Activated naive CD8-positive, alpha-beta T cell treated with anti-CD3 and anti-CD28 coated beads, Interleukin-2, amount 50 U/mL, for 24 hours (primary cell): ENCODE results near the gene JMJD8.

ENCODE experiments used
- ATAC-seq: fragments of 150-1000 bp; cut with Tn5 transposase; one replicate; pipeline ENCODE4 v1.10.0; 2021
- DNase-seq: peaks from one replicate; pipeline ENCODE4 v3.0.0; 2021
- H3K27ac Mint-ChIP-seq: one replicate; pipeline ENCODE4 v1.8.0; 2021; ENCODE audit warnings: mild to moderate bottlenecking, mixed read lengths
- H3K27me3 Mint-ChIP-seq: one replicate; pipeline ENCODE4 v1.8.0; 2021; ENCODE audit warnings: mixed read lengths
- H3K36me3 Mint-ChIP-seq: one replicate; pipeline ENCODE4 v1.8.0; 2021; ENCODE audit warnings: low read depth, mixed read lengths
- H3K4me1 Mint-ChIP-seq: one replicate; pipeline ENCODE4 v1.8.0; 2021; ENCODE audit warnings: mixed read lengths
- H3K4me3 Mint-ChIP-seq: one replicate; pipeline ENCODE4 v1.8.0; 2021; ENCODE audit warnings: mild to moderate bottlenecking, moderate library complexity, mixed read lengths
- H3K9me3 Mint-ChIP-seq: one replicate; pipeline ENCODE4 v1.8.0; 2021; ENCODE audit warnings: mixed read lengths

JMJD8 gene

DNA sequence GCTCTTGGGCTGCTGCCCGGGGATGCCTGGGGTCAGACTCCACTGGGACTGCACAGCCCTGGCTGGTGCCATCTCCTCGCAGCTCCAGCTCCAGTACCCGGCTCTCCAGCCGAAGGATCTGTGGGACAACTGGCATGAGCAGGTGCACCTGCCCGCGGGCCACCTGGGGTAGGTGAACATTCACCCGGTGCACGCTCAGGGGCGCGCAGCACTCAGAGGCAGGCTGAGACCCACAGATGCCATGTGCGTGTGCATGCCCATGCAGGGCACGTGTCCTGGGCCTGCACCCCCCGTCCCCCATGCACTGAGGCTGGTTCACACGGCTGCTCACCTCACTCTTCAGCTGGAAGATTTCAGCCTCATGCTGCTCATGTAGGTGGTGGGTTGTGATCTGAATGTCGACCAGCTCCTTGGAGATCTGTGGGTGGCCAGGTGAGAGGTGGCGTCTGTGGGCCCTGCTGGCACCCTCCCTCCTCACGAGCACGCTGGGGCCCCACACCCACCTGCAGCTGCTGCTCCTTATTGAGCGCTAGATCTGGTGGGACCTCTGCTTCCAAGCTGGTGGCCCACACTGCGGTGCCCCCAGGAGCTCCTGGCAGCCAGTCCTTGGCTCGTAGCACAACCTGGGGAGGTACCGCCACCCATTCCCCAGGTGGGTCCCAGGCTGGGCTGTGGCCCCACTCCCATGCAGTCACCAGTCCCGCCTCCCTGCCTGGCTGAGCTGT, 41.5 kb upstream of the JMJD8 start:
- Mint-ChIP-seq H3K4me3 (peak overlapping the region; percentile 45), H3K27me3 (no peaks in the 10 kb centered on the region), H3K27ac (no peak overlapping the region), H3K36me3 (no peaks in the 10 kb centered on the region), H3K4me1 (peaks cover 4% of the 10 kb centered on the region), H3K9me3 (no peaks in the 10 kb centered on the region)
- ATAC-seq (no peak), DNase-seq (no peak)

DNA sequence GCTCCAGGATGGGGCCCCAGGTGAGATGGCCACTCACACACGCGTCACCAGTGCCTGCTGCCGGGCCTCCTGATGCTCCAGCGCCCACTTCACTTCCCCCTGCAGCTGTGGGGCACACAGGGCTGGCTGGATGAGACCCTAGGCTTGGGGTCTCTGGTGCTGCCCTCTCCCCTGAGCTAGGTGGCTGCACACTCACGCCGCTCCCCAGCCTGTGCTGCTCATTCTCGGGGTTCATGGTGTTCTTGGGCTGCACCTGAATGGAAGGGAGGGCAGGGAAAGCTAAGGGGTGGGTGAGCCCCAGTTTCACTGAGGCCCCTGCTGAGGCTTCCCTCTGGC, 40.9 kb upstream of the JMJD8 start:
- DNase-seq, result no peak
- Mint-ChIP-seq H3K36me3 (no peaks in the 10 kb centered on the region), H3K9me3 (no peaks in the 10 kb centered on the region), H3K27me3 (no peaks in the 10 kb centered on the region), H3K4me3 (no peak overlapping the region), H3K27ac (no peak overlapping the region), H3K4me1 (peaks cover 7% of the 10 kb centered on the region)
- ATAC-seq, result no peak

DNA sequence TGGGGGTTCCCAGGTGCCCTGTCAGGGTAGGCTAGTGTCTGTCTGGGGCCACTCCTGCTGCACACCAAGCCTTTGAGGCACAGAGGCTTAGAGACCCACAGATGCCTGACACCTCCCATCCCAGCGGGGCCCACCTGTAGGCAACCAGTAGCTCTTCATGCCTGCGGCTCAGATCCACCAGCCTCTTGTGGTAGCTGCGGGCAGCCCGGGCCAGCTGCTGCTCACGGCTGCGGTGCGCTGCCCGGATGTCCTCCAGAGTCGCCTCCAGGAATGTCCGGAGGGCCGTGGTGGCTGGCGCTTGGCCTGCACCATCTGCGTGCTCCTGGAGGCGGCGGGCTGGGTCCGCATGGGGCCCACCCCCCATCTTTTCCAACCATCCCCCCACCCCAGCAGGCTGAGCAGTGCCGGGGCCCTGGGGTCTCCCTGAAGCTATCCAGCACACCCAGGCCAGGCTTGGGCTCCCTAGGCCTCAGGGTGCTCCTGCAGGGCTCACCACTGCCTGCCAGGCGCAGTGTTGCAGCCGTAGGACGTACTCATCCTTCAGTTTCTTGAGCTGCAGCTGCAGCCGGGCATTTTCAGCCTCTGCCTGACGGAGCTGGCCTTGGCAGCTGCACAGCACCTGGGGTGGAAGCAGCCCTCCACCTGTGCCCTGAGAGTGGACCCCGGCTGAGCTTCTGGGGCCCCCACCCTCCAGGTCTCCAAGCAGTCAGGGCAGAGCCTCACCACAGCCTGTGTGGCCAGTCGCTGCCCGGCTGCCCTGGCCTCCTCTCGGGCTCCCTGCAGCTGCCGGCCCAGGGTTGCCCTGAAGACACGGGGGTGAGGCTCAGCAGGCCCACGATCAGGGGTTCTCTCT, 40.3 kb upstream of the JMJD8 start:
- DNase-seq (no peak), ATAC-seq (no peak)
- H3K4me3 Mint-ChIP-seq, result no peak overlapping the region
- H3K36me3 Mint-ChIP-seq, result no peaks in the 10 kb centered on the region
- no peak overlapping the region for H3K27ac Mint-ChIP-seq
- H3K9me3 Mint-ChIP-seq, result no peaks in the 10 kb centered on the region
- H3K27me3 Mint-ChIP-seq, result no peaks in the 10 kb centered on the region
- H3K4me1 Mint-ChIP-seq, result peaks cover 11% of the 10 kb centered on the region

DNA sequence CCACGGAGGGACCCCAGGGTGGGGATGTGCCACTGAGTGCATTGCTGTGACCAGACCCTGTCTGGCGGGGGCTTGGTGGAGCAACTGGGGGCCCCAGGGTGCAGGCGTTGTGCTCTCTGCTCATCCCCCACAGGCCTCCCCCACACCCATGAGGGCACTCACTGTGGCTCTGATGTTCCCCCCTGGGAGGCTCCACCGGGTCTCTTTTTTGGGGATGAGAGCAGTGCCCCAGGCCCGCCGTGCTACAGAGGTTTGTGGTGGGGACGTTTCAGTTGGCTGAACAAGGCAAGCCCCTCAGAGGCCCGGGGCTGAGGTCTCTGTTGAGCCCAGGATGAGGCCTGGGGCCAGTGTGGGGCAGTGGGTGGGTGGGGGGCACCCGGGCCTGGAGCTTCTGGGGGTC, 39.6 kb upstream of the JMJD8 start:
- Mint-ChIP-seq H3K27me3 (no peaks in the 10 kb centered on the region), H3K4me3 (no peak overlapping the region)
- no peak for ATAC-seq

DNA sequence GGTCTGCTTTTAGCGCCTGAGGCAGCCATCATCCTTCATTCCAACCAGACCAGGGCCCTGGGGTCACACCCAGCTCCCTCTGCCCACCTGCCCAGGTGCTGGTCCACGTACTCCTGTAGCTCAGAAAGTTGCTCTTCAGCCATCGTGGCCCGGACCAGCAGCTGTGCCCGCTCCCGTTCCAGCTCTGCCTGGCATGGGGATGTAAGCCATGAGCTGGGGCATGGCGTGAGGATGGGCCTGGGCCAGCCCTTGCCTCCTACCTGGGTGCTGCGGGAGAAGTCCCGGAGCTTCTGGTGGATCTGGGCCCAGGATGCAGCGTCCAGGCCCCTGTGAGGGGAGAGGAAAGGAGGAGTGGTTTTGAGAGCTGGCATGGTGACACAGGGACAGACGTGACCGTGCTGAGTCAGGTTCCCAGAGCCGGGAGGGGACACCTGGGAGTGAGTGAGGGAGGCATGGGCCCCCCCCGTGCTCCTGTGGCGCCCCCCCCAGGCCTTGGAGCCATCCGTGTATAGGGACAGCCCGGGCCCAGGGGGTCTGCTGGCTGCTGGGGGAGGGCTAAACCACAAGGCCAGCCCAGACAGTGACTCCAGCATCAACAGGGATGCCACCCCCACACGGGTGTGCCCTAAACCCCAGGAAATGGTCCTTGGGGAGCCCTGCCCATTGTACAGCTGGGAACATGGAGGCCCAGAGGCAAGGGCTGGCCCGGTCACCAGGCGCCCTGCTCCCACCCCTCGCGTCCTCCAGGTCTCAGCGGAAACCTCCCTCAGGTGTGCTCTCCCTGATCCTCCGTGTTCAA, 38.9 kb upstream of the JMJD8 start:
- peaks cover 19% of the 10 kb centered on the region for H3K4me1 Mint-ChIP-seq
- H3K4me3 Mint-ChIP-seq, result peak overlapping the region; percentile 74
- no peaks in the 10 kb centered on the region for H3K9me3 Mint-ChIP-seq
- no peak overlapping the region for H3K27ac Mint-ChIP-seq
- no peaks in the 10 kb centered on the region for H3K36me3 Mint-ChIP-seq
- H3K27me3 Mint-ChIP-seq, result no peaks in the 10 kb centered on the region
- ATAC-seq (no peak), DNase-seq (no peak)

More for the DNA sequence above, 39.6 kb upstream of the JMJD8 start:
- Mint-ChIP-seq H3K9me3 (no peaks in the 10 kb centered on the region), H3K27ac (no peak overlapping the region), H3K36me3 (no peaks in the 10 kb centered on the region), H3K4me1 (peaks cover 18% of the 10 kb centered on the region)
- DNase-seq, result no peak

DNA sequence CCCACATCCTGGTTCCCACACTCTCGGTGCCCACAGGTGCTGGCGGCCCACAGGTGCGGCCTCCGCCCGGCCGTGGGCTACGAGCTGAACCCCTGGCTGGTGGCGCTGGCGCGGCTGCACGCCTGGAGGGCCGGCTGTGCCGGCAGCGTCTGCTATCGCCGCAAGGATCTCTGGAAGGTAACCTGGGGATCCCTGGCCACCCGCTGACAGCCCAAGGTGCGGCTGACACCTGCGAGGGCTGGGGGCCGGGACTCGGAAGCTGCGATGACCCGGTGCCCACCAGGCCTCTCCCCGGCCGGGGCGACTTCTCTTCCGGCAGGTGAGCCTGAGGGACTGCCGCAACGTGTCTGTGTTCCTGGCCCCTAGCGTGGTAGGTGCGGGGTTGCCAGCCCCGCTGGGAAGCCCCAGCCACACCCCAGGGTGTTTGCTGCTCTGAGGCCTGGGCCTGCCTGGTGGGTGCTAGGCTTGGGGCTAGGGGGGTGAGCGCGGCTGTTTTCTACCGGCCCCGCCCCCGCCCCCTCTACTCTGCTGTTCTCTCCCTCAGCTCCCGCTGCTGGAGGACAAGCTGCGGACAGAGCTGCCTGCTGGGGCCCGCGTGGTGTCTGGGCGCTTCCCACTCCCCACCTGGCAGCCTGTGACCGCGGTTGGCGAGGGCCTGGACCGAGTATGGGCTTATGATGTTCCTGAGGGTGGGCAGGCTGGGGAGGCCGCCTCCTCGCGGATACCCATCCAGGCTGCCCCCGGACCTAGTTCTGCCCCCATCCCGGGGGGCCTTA, 37.8 kb upstream of the JMJD8 start:
- no peaks in the 10 kb centered on the region for H3K9me3 Mint-ChIP-seq
- H3K27me3 Mint-ChIP-seq, result no peaks in the 10 kb centered on the region
- no peak overlapping the region for H3K27ac Mint-ChIP-seq
- H3K4me3 Mint-ChIP-seq, result peak overlapping the region; percentile 74
- ATAC-seq, result no peak
- no peak for DNase-seq
- peaks cover 19% of the 10 kb centered on the region for H3K4me1 Mint-ChIP-seq
- no peaks in the 10 kb centered on the region for H3K36me3 Mint-ChIP-seq

DNA sequence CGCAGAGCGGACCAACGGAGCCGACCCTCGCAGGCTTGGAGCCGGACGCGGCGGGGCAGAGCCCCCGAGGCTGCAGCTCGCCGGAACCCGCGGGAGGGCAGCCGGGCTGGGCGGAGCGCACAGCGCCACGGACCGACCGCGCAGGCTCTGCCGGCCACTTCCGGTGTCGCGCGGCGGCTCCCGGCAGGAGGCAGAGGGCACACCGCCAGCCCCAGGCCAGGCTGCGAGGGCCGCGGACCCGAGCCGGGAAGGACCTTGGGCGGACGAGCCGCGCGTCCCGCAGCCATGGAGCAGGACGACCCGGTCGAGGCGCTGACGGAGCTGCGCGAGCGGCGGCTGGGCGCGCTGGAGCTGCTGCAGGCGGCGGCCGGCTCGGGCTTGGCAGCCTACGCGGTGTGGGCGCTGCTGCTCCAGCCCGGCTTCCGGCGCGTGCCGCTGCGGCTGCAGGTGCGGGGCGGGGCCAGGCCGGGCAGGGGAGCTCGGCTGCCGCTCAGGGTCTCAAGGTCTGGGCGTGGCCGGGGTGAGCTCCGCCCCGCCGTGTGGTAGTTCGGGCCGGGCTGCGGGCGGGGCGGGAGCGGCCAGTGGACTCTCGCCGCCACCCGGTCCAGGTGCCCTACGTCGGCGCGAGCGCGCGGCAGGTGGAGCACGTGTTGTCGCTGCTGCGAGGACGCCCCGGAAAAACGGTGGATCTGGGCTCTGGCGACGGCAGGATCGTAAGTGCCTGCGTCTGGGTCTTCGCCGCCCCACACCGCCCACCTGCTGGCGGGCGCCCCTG, 37.0 kb upstream of the JMJD8 start, which contains the start of gene ANTKMT:
Gene ANTKMT, plus strand, starts transcription at position 157 of the 775 bp plus-strand sequence. Its CDS starts 129 bp downstream, at position 286.
- peak within 1 kb of the TSS; percentile 85 for H3K4me3 Mint-ChIP-seq
- no peaks in the 10 kb centered on the region for H3K9me3 Mint-ChIP-seq
- ATAC-seq (peak; percentile 64), DNase-seq (peak; percentile 84)
- peak within 1 kb of the TSS; percentile 84 for H3K27ac Mint-ChIP-seq
- H3K4me1 Mint-ChIP-seq, result peaks cover 23% of the 10 kb centered on the region
- H3K27me3 Mint-ChIP-seq, result no peaks in the 10 kb centered on the region
- no peaks in the 10 kb centered on the region for H3K36me3 Mint-ChIP-seq

DNA sequence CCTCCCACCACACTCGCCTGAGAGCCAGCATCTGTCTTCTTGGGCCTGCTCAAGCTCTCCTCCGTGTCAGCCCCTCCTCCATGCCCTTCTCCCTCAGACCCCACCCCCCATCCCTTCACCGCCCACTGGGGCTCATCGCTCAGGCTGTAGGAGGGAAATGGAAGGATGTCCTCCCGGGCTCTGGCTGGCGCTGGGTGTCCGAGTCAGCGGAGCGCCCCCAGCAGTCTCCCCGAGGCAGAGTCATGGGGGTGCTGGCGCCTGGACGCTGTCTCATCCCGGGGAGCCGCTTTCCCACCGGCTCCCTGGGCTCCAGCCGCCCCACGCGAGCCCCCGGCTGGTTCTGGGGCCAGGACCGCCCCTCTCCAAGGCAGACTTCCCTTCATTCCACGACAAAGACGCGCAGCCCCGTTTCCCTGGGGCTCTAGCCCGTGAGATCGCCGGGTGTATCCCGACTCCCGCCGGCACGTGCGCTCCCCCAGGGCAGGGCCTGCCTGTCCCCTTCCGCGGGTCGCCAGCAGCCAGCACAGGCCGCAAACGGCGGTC, 36.4 kb upstream of the JMJD8 start:
- H3K4me3 Mint-ChIP-seq, result peak overlapping the region; percentile 85
- no peaks in the 10 kb centered on the region for H3K9me3 Mint-ChIP-seq
- H3K27me3 Mint-ChIP-seq, result no peaks in the 10 kb centered on the region
- DNase-seq (peak; percentile 71), ATAC-seq (peak; percentile 48)
- H3K36me3 Mint-ChIP-seq, result no peaks in the 10 kb centered on the region
- H3K27ac Mint-ChIP-seq, result peak overlapping the region; percentile 84
- H3K4me1 Mint-ChIP-seq, result peaks cover 23% of the 10 kb centered on the region

DNA sequence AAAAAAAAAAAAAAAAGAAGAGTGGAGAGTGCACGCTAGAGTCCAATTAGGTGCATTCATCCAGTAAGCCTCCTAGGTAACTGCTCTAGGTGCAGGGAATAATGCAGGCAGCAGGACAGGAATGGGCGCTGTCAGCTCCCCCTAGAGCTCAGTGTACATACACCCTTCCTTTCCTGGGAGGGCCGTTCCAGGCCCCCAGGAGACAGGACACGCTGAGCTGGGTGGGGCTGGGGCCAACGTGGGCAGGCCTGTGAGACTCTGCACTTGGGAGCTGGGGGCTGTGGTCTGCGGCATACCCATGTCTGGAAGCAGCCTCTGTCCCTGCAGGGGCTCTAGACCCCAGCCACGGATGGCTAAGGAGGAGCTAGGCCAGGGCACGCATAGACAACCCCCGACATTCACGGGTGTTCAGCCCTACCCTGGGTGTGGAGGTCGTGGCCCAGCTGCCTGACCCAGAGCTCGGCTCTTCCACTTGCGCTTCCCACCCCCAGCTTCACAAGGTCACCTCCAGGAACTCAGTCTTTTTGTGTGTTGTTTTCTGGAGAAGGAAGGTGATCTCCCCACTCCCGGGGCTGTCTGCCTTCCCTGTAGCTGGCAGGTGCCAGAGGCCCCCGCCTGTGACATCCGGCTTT, 35.8 kb upstream of the JMJD8 start:
- peaks cover 23% of the 10 kb centered on the region for H3K4me1 Mint-ChIP-seq
- no peak for DNase-seq
- no peaks in the 10 kb centered on the region for H3K27me3 Mint-ChIP-seq
- no peak for ATAC-seq
- peak overlapping the region; percentile 84 for H3K27ac Mint-ChIP-seq
- H3K36me3 Mint-ChIP-seq, result no peaks in the 10 kb centered on the region
- H3K9me3 Mint-ChIP-seq, result no peaks in the 10 kb centered on the region
- H3K4me3 Mint-ChIP-seq, result peak overlapping the region; percentile 85

DNA sequence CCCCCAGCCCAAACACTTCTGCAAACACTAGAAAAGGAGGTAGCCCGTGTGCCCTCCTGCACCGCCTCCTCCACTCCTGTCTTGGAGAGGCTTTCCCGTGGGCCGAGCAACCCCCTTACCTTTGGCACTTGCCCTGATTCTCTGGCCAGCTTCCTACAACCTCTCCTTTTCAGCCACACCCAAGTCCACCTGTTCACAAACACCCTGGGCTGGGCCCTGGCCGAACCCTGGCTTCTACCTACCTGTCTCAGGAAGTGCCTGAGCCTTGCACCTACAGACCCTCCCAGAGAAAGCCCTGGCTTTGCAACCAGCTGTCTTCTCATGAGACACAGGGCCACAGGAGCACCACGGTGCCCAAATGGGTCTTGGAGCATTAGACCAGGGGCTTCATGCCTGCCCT, 34.8 kb upstream of the JMJD8 start:
- H3K4me3 Mint-ChIP-seq, result peak overlapping the region; percentile 85
- ATAC-seq (no peak), DNase-seq (no peak)
- H3K27ac Mint-ChIP-seq, result peak overlapping the region; percentile 50
- H3K36me3 Mint-ChIP-seq, result no peaks in the 10 kb centered on the region
- H3K27me3 Mint-ChIP-seq, result peaks cover 3% of the 10 kb centered on the region
- H3K4me1 Mint-ChIP-seq, result peaks cover 23% of the 10 kb centered on the region
- H3K9me3 Mint-ChIP-seq, result no peaks in the 10 kb centered on the region

DNA sequence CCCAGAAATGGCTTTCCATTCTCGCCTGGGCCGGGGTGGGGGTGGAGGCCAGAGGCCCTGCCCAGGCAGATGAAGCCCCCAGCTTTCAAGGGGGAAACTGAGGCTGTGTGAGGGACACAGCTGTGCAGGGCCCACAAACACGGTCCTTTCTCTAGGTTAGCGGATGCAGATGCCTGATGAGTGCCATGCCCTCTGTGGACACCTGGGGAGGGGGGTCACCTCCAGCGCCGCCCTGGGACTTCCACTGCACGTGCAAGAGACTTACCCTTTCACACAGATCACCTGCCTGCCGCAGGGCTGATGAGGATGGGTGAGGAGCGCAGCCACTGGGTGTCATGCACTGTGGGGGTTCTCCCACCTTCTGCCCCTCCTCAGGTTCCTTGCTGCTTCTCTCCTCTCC, 34.3 kb upstream of the JMJD8 start:
- DNase-seq, result no peak
- no peaks in the 10 kb centered on the region for H3K36me3 Mint-ChIP-seq
- H3K9me3 Mint-ChIP-seq, result no peaks in the 10 kb centered on the region
- H3K27me3 Mint-ChIP-seq, result peaks cover 7% of the 10 kb centered on the region
- H3K4me1 Mint-ChIP-seq, result peaks cover 23% of the 10 kb centered on the region
- H3K4me3 Mint-ChIP-seq, result no peak overlapping the region
- no peak for ATAC-seq
- no peak overlapping the region for H3K27ac Mint-ChIP-seq

DNA sequence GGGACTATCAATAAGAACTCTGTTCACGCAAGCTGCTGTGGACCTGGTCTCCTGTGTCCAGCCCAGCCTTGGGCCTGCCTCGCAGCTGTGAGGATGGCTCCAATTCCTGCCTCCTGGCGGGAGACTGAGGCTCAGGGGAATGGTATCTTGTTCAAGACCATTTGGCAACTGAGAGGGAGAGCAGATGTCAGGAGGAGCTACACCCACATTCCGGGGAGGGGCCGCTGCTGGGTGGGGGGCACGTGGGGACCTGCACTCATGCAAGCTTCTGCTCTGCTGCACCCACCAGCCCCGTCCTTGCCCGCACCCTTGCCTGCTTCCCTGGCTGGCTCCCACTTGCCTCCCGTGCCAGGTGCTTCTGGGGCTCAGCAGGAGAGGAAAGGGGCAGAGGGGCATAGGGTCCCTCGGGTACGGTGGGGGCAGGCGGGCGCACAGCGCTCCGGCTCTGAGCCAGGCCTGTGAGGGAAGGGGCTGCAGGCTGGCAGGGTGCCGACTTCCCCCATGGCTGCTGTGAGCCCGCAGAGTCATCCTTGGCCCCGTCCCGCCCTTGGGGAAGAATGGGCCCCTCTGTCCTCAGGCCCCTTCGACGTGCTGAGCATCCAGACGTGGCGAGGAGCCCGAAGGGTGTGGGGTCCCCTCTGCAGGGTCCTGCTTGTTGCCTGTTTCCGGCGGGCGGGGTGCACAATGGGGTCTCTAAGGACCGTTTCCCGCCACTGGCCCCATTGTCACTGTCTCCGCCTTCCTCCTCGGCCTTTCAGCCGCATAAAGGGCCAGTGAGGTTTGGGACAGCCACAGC, 33.5 kb upstream of the JMJD8 start:
- no peak overlapping the region for H3K27ac Mint-ChIP-seq
- H3K4me3 Mint-ChIP-seq, result no peak overlapping the region
- DNase-seq, result no peak
- H3K9me3 Mint-ChIP-seq, result no peaks in the 10 kb centered on the region
- no peaks in the 10 kb centered on the region for H3K36me3 Mint-ChIP-seq
- peaks cover 10% of the 10 kb centered on the region for H3K27me3 Mint-ChIP-seq
- peaks cover 23% of the 10 kb centered on the region for H3K4me1 Mint-ChIP-seq
- ATAC-seq, result no peak
